ENCODE measurements around the gene BIK.

Gene BIK

GRCh38 chr22:43106302-43106701 lies 4.2 kb upstream of the BIK start:
- no peak for DNase-seq

GRCh38 chr22:43109511-43109910 lies 1.0 kb upstream of the BIK start:
- DNase-seq: no peak

GRCh38 chr22:43109921-43110443 lies 568 bp upstream of the BIK start:
- DNase-seq: no peak

- DNase-seq: peak; percentile 33
Observed at GRCh38 chr22:43110927-43111623, 525 bp downstream of the BIK start.

GRCh38 chr22:43113526-43114251 lies 3.1 kb downstream of the BIK start:
- DNase-seq: no peak

- DNase-seq: no peak
Observed at GRCh38 chr22:43114958-43115357, 4.4 kb downstream of the BIK start.

GRCh38 chr22:43116932-43117331 lies 6.4 kb downstream of the BIK start:
- DNase-seq: no peak

GRCh38 chr22:43118024-43118849 lies 7.7 kb downstream of the BIK start:
- DNase-seq: no peak

- DNase-seq: no peak
Observed at GRCh38 chr22:43118953-43119458, 8.5 kb downstream of the BIK start.

GRCh38 chr22:43126501-43127165 lies 16.1 kb downstream of the BIK start:
- no peak for DNase-seq

- no peak for DNase-seq
Observed at GRCh38 chr22:43127166-43127908, 16.8 kb downstream of the BIK start.

GRCh38 chr22:43128116-43128515 lies 17.6 kb downstream of the BIK start:
- no peak for DNase-seq

- DNase-seq: no peak
Observed at GRCh38 chr22:43128928-43129424, 18.4 kb downstream of the BIK start.

GRCh38 chr22:43129426-43130425 lies 19.2 kb downstream of the BIK start:
- DNase-seq: no peak

GRCh38 chr22:43131773-43132501 lies 21.4 kb downstream of the BIK start:
- DNase-seq: no peak

GRCh38 chr22:43133401-43133800 lies 22.9 kb downstream of the BIK start:
- no peak for DNase-seq

- DNase-seq: no peak
Observed at GRCh38 chr22:43134553-43134952, 24.0 kb downstream of the BIK start.

- DNase-seq: no peak
Observed at GRCh38 chr22:43135565-43135964, 25.0 kb downstream of the BIK start.

GRCh38 chr22:43136255-43136654 lies 25.7 kb downstream of the BIK start:
- no peak for DNase-seq

- no peak for DNase-seq
Observed at GRCh38 chr22:43136801-43137200, 26.3 kb downstream of the BIK start.
